Lower leg skin (tissue), 3 donors: ENCODE measurements around the gene RAB43.

Source experiments
- CTCF ChIP-seq, 3 donors: fragments of 450-650 bp; IDR thresholded peaks; one replicate each; pipeline ENCODE4 v1.5.1; 2016; ENCODE audit warnings: antibody characterized with exemption in 3 of 3, mild to moderate bottlenecking in 3 of 3, moderate library complexity in 2 of 3
- POLR2A ChIP-seq, 2 donors: fragments of 450-650 bp; IDR thresholded peaks; one replicate each; pipeline ENCODE4 v1.6.1; 2016 to 2017; ENCODE audit warnings: antibody characterized with exemption in 2 of 2, mild to moderate bottlenecking in 1 of 2, moderate library complexity in 1 of 2

- TF ChIP-seq CTCF (IDR thresholded peaks at IDR 0.05) (no peak), POLR2A (IDR thresholded peaks at IDR 0.05) (no peak)
Observed at GRCh38 chr3:129070086-129070885, 51.3 kb downstream of the RAB43 start.
